Activated CD8-positive, alpha-beta memory T cell treated with anti-CD3 and anti-CD28 coated beads, Interleukin-2, amount 50 U/mL, for 1 hour (primary cell): ENCODE measurements around the gene AMIGO1.

Source experiments
- DNase-seq: peaks from one replicate; pipeline ENCODE4 v3.0.0-alpha.2; 2020; ENCODE audit errors: extremely low read depth

AMIGO1 gene

GRCh38 chr1:109502364-109502851, 7.1 kb downstream of the AMIGO1 start:
- no peak for DNase-seq

GRCh38 chr1:109501644-109502363, 7.7 kb downstream of the AMIGO1 start:
- no peak for DNase-seq

GRCh38 chr1:109500941-109501381, 8.6 kb downstream of the AMIGO1 start:
- no peak for DNase-seq

- no peak for DNase-seq
Observed at GRCh38 chr1:109499661-109500536, 9.6 kb downstream of the AMIGO1 start.

- no peak for DNase-seq
Observed at GRCh38 chr1:109499081-109499480, 10.4 kb downstream of the AMIGO1 start.

GRCh38 chr1:109498161-109498801, 11.2 kb downstream of the AMIGO1 start:
- DNase-seq = no peak

- DNase-seq = no peak
Observed at GRCh38 chr1:109497449-109498160, 11.9 kb downstream of the AMIGO1 start.

- no peak for DNase-seq
Observed at GRCh38 chr1:109495738-109496137, 13.8 kb downstream of the AMIGO1 start.

GRCh38 chr1:109493805-109494539, 15.6 kb downstream of the AMIGO1 start, which contains the start of gene CYB561D1:
Gene CYB561D1, plus strand, starts transcription at chr1:109494094. Its CDS starts 46 bp downstream, at chr1:109494140.
- DNase-seq = peak; percentile 64

- no peak for DNase-seq
Observed at GRCh38 chr1:109493227-109493626, 16.3 kb downstream of the AMIGO1 start.

- no peak for DNase-seq
Observed at GRCh38 chr1:109492779-109493178, 16.7 kb downstream of the AMIGO1 start.

- no peak for DNase-seq
Observed at GRCh38 chr1:109491372-109491771, 18.2 kb downstream of the AMIGO1 start.

GRCh38 chr1:109490934-109491302, 18.6 kb downstream of the AMIGO1 start:
- DNase-seq = no peak

GRCh38 chr1:109490029-109490933, 19.2 kb downstream of the AMIGO1 start:
- no peak for DNase-seq

- DNase-seq = no peak
Observed at GRCh38 chr1:109488696-109489095, 20.8 kb downstream of the AMIGO1 start.

- DNase-seq = no peak
Observed at GRCh38 chr1:109488201-109488600, 21.3 kb downstream of the AMIGO1 start.

GRCh38 chr1:109487261-109487660, 22.3 kb downstream of the AMIGO1 start:
- no peak for DNase-seq

- no peak for DNase-seq
Observed at GRCh38 chr1:109485001-109485400, 24.5 kb downstream of the AMIGO1 start.

- DNase-seq = no peak
Observed at GRCh38 chr1:109484519-109484975, 25.0 kb downstream of the AMIGO1 start.
